Natural killer cell (primary cell): ENCODE data around the gene TSTD1. TPM values are rescaled to one million over a fixed set of nuclear protein-coding genes. Genes with fewer than 3 reads are reported as not detected.
"Not testable (repeated sequence)": the region's sequence is repeated elsewhere in the genome, so short reads cannot be mapped to it uniquely, and the experiment has no call there.

Source experiments
- ATAC-seq, 3 donors: fragments of 150-1000 bp in 2 of 3; fragments of 200-7000 bp in 1 of 3; cut with Tn5 transposase; 1 replicate in 1 of 3; 2 replicates in 2 of 3; pipeline ENCODE4 v1.10.0; 2021; ENCODE audit warnings: mild to moderate bottlenecking in 2 of 3, moderate library complexity in 2 of 3
- DNase-seq, 2 donors: peaks; one replicate each; pipeline versions ENCODE4 v3.0.0 to v3.0.0-alpha.2; 2013 to 2021; ENCODE audit warnings: mixed read lengths in 1 of 2
- H3K27ac ChIP-seq: one replicate; pipeline ENCODE4 v1.5.1; 2013; ENCODE audit warnings: mild to moderate bottlenecking, low read length
- H3K27me3 ChIP-seq: one replicate; pipeline ENCODE4 v1.6.1; 2013; ENCODE audit warnings: low read length; ENCODE audit not compliant: control insufficient read depth, insufficient read depth
- H3K36me3 ChIP-seq: one replicate; pipeline ENCODE4 v1.6.1; 2013; ENCODE audit warnings: low read length; ENCODE audit not compliant: control insufficient read depth, insufficient read depth
- H3K4me1 ChIP-seq: one replicate; pipeline ENCODE4 v1.6.1; 2013; ENCODE audit warnings: low read length; ENCODE audit not compliant: control insufficient read depth, insufficient read depth
- H3K4me3 ChIP-seq: one replicate; pipeline ENCODE4 v1.5.1; 2013; ENCODE audit warnings: low read length
- H3K9me3 ChIP-seq: one replicate; pipeline ENCODE4 v1.6.1; 2013; ENCODE audit warnings: low read length; ENCODE audit not compliant: control insufficient read depth, insufficient read depth
- H3K27ac Mint-ChIP-seq, 2 donors: one replicate each; pipeline ENCODE4 v1.8.0; 2022; ENCODE audit warnings: mild to moderate bottlenecking in 2 of 2, mixed read lengths in 2 of 2, moderate library complexity in 1 of 2
- H3K27me3 Mint-ChIP-seq, 2 donors: one replicate each; pipeline ENCODE4 v1.8.0; 2022; ENCODE audit warnings: low read depth in 2 of 2, mixed read lengths in 2 of 2
- H3K36me3 Mint-ChIP-seq: one replicate; pipeline ENCODE4 v1.8.0; 2022; ENCODE audit warnings: mixed read lengths
- H3K4me1 Mint-ChIP-seq, 2 donors: one replicate each; pipeline ENCODE4 v1.8.0; 2022; ENCODE audit warnings: mixed read lengths in 2 of 2
- H3K4me3 Mint-ChIP-seq: one replicate; pipeline ENCODE4 v1.8.0; 2022; ENCODE audit warnings: mild to moderate bottlenecking, moderate library complexity, mixed read lengths
- H3K9me3 Mint-ChIP-seq, 2 donors: one replicate each; pipeline ENCODE4 v1.8.0; 2022; ENCODE audit warnings: mixed read lengths in 2 of 2
- CTCF ChIP-seq: fragments of 200-600 bp; IDR thresholded peaks from one replicate; pipeline ENCODE4 v1.8.0; 2022; ENCODE audit warnings: antibody characterized with exemption
- WGBS: methylation state at CpG from one replicate; pipeline ENCODE4 v1.1.7; 2013; ENCODE audit warnings: missing lambda C conversion rate; ENCODE audit not compliant: insufficient coverage; 5-methylcytosine and 5-hydroxymethylcytosine counted together
- intact Hi-C: fragments of 100-400 bp; cut with micrococcal nuclease; formaldehyde crosslinking; loops from one replicate; pipeline ENCODE4 v1.14.2; 2022
- total RNA-seq, 4 donors: library from RNA; stranded (reverse); fragments of 120-200 nt in 1 of 4; gene quantifications; one replicate each; pipeline versions ENCODE4 v1.2.3 to v1.2.4, GENCODE V29; 2013 to 2022

The TSTD1 gene
- total RNA-seq, 3 donors from 2014 or later (not counting 1 experiment from before 2014, with no cell fraction given) = 31.8 to 36.3 (median 34.3) TPM

DNA sequence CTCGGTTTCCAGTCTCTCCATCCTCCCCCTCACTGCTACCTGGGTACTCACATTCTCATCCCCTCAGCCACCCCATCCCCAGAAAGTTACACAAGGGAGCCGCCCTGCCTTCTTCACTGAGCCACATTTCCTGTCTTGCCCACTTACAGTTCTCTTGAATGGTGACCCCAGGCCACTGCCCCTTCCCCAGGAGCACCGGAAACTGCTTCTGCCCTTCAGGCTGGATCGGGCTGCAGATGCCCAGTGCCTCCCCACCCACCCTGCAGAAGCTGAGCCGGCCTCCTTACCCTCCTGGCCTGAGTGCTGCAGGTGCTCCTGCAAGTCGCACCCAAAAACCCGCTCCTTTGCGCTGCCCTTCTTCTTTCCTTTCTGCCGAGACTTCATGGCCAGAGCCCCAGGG, 30.5 kb upstream of the TSTD1 start:
- H3K4me1 Mint-ChIP-seq = peaks cover 55 to 88% of the 10 kb centered on the region in 2 donors
- peak in 1 of 2 donors; percentile 40 for DNase-seq
- peak overlapping the region; percentile 91 for H3K4me3 ChIP-seq

GRCh38 chr1:161068306-161069234, 29.8 kb upstream of the TSTD1 start:
- peaks cover 11% of the 10 kb centered on the region for H3K36me3 ChIP-seq
- peak overlapping the region; percentile 89 for H3K27ac Mint-ChIP-seq
- no peak for TF ChIP-seq CTCF
- H3K4me3 ChIP-seq = peak overlapping the region; percentile 91
- peak; percentile 73 to 94 for DNase-seq
- no peaks in the 10 kb centered on the region for H3K27me3 ChIP-seq
- peak overlapping the region; percentile 88 for H3K4me3 Mint-ChIP-seq
- no peaks in the 10 kb centered on the region for H3K9me3 Mint-ChIP-seq
- intact Hi-C loops = loop anchor here (1.0 kb wide), 3 partner anchors 23 to 29 kb away; partner anchors contain the start of gene USF1
- H3K36me3 Mint-ChIP-seq = no peaks in the 10 kb centered on the region
- H3K27ac ChIP-seq = peak overlapping the region; percentile 95
- no peaks in the 10 kb centered on the region for H3K27me3 Mint-ChIP-seq
- WGBS = 2% methylated on average over 9 of the region's 10 CpGs
- H3K4me1 Mint-ChIP-seq = peaks cover 57 to 90% of the 10 kb centered on the region in 2 donors
- H3K9me3 ChIP-seq = no peaks in the 10 kb centered on the region
- peak; percentile 63 to 85 (median 69) for ATAC-seq
- H3K4me1 ChIP-seq = peaks cover 72% of the 10 kb centered on the region

More for the DNA sequence above, 30.5 kb upstream of the TSTD1 start:
- Histone ChIP-seq H3K27me3 (no peaks in the 10 kb centered on the region), H3K4me1 (peaks cover 65% of the 10 kb centered on the region), H3K36me3 (peaks cover 11% of the 10 kb centered on the region), H3K9me3 (no peaks in the 10 kb centered on the region), H3K27ac (peak overlapping the region; percentile 95)
- H3K4me3 Mint-ChIP-seq = peak overlapping the region; percentile 88
- H3K9me3 Mint-ChIP-seq = no peaks in the 10 kb centered on the region
- H3K27ac Mint-ChIP-seq = peak overlapping the region; percentile 89
- 0% methylated on average over 9 of the region's 9 CpGs for WGBS
- ATAC-seq = no peak
- intact Hi-C loops = loop anchor here (1.0 kb wide), 1 partner anchor 28 kb away; no protein-coding TSS in a partner anchor
- no peak for TF ChIP-seq CTCF
- no peaks in the 10 kb centered on the region for H3K27me3 Mint-ChIP-seq
- no peaks in the 10 kb centered on the region for H3K36me3 Mint-ChIP-seq

DNA sequence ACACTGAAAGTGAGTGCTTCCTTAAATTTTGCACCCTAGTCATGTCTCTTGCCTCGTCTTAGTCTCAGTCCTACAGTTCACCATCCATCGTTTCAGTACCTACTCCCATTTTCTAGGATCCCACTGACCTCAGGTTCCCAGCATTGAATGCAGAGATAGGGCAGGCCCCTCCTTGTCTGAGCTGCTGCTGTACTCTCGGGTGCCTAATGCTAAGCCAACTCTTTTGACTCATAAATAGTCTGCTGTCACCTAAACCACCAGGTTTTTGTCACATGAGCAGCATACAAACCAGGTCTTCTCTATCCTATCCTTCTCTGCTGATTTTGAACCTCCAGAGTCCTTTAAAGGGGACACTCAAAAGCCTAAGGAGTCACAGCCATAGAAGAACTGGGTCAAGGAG, 27.9 kb upstream of the TSTD1 start:
- Mint-ChIP-seq H3K27ac (peak overlapping the region; percentile 89), H3K4me1 (peaks cover 69 to 94% of the 10 kb centered on the region in 2 donors), H3K9me3 (no peaks in the 10 kb centered on the region), H3K4me3 (peak overlapping the region; percentile 88), H3K27me3 (no peaks in the 10 kb centered on the region), H3K36me3 (no peaks in the 10 kb centered on the region)
- ATAC-seq = peak in 1 of 3 donors; percentile 15
- TF ChIP-seq CTCF = no peak
- 33% methylated on average over 3 of the region's 3 CpGs for WGBS
- Histone ChIP-seq H3K4me3 (peak overlapping the region; percentile 6), H3K9me3 (no peaks in the 10 kb centered on the region), H3K27ac (peak overlapping the region; percentile 69), H3K27me3 (no peaks in the 10 kb centered on the region), H3K36me3 (peaks cover 18% of the 10 kb centered on the region), H3K4me1 (peaks cover 80% of the 10 kb centered on the region)
- DNase-seq = peak in 1 of 2 donors; percentile 46
- intact Hi-C loops = no loop called here

- Histone ChIP-seq H3K36me3 (peaks cover 26% of the 10 kb centered on the region), H3K4me1 (peaks cover 79% of the 10 kb centered on the region)
- DNase-seq, H3K36me3 Mint-ChIP-seq, intact Hi-C loops, H3K9me3 ChIP-seq, H3K4me3 ChIP-seq, ATAC-seq, H3K27ac ChIP-seq, H3K27me3 ChIP-seq, H3K27me3 Mint-ChIP-seq, H3K9me3 Mint-ChIP-seq: not testable (repeated sequence)
- Mint-ChIP-seq H3K4me3 (peak overlapping the region; percentile 92), H3K27ac (peak overlapping the region; percentile 89), H3K4me1 (peaks cover 63 to 87% of the 10 kb centered on the region in 2 donors)
- 89% methylated on average over 5 of the region's 7 CpGs for WGBS
Observed at GRCh38 chr1:161065681-161066080, 26.9 kb upstream of the TSTD1 start.

DNA sequence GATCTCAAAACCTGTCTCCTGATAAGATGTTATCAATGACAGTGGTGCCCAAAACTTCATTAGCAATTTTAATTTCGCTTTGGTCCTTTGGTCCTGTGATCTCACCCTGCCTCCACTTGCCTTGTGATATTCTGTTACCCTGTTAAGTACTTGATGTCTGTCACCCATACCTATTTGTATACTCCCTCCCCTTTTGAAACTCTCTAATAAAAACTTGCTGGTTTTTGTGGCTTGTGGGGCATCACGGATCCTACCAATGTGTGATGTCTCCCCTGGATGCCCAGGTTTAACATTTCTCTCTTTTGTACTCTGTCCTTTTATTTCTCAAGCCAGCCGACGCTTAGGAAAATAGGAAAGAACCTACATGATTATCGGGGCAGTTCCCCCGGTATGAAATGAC, 25.2 kb upstream of the TSTD1 start:
- H3K27me3 Mint-ChIP-seq, H3K9me3 Mint-ChIP-seq, H3K36me3 Mint-ChIP-seq, intact Hi-C loops, ATAC-seq, H3K4me3 ChIP-seq, H3K9me3 ChIP-seq, DNase-seq, H3K27me3 ChIP-seq: not testable (repeated sequence)
- H3K27ac Mint-ChIP-seq = peak overlapping the region; percentile 89
- Histone ChIP-seq H3K27ac (peak overlapping the region; percentile 8), H3K4me1 (peaks cover 86% of the 10 kb centered on the region), H3K36me3 (peaks cover 34% of the 10 kb centered on the region)
- H3K4me1 Mint-ChIP-seq = peaks cover 71 to 86% of the 10 kb centered on the region in 2 donors
- peak overlapping the region; percentile 92 for H3K4me3 Mint-ChIP-seq
- 53% methylated on average over 6 of the region's 6 CpGs for WGBS
